Kidney epithelial cell (primary cell): Measurements from ENCODE around the gene IL12RB1. TPM values are rescaled to one million over a fixed set of nuclear protein-coding genes. Genes with fewer than 3 reads are reported as not detected.

Source experiments
- DNase-seq: peaks from one replicate; pipeline ENCODE4 v3.0.0-alpha.2; 2010; ENCODE audit warnings: low read depth
- H3K27me3 ChIP-seq: 2 replicates; pipeline ENCODE4 v1.6.0; 2011; ENCODE audit warnings: low read length; ENCODE audit not compliant: control insufficient read depth, insufficient read depth
- H3K36me3 ChIP-seq: 2 replicates; pipeline ENCODE4 v1.5.1; 2011; ENCODE audit warnings: low read length; ENCODE audit not compliant: control insufficient read depth, insufficient read depth
- H3K4me3 ChIP-seq: 2 replicates; pipeline ENCODE4 v1.5.1; 2011; ENCODE audit warnings: low read depth, mild to moderate bottlenecking, control low read depth, low read length
- total RNA-seq: library from RNA; depleted of rRNA; stranded (reverse); fragments of >200 nt; gene quantifications from 2 replicates; pipeline ENCODE4 v1.2.3, GENCODE V29; 2015
- TF ChIP-seq, protein P1 (sequence below): IDR thresholded peaks from 2 replicates; pipeline ENCODE4 v1.5.1; 2011; ENCODE audit warnings: mild to moderate bottlenecking, moderate library complexity, low read length, control low read depth, inconsistent platforms; ENCODE audit not compliant: insufficient read depth, poor library complexity, severe bottlenecking

IL12RB1 gene
- total RNA-seq, 1 donor from 2014 or later: not detected

GRCh38 chr19:18074192-18074591 lies 12.5 kb downstream of the IL12RB1 start:
- TF ChIP-seq, protein P1, sequence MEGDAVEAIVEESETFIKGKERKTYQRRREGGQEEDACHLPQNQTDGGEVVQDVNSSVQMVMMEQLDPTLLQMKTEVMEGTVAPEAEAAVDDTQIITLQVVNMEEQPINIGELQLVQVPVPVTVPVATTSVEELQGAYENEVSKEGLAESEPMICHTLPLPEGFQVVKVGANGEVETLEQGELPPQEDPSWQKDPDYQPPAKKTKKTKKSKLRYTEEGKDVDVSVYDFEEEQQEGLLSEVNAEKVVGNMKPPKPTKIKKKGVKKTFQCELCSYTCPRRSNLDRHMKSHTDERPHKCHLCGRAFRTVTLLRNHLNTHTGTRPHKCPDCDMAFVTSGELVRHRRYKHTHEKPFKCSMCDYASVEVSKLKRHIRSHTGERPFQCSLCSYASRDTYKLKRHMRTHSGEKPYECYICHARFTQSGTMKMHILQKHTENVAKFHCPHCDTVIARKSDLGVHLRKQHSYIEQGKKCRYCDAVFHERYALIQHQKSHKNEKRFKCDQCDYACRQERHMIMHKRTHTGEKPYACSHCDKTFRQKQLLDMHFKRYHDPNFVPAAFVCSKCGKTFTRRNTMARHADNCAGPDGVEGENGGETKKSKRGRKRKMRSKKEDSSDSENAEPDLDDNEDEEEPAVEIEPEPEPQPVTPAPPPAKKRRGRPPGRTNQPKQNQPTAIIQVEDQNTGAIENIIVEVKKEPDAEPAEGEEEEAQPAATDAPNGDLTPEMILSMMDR: no peak
- Histone ChIP-seq H3K27me3 (peaks cover 10% of the 10 kb centered on the region), H3K36me3 (no peaks in the 10 kb centered on the region), H3K4me3 (no peak overlapping the region)
- no peak for DNase-seq

DNA sequence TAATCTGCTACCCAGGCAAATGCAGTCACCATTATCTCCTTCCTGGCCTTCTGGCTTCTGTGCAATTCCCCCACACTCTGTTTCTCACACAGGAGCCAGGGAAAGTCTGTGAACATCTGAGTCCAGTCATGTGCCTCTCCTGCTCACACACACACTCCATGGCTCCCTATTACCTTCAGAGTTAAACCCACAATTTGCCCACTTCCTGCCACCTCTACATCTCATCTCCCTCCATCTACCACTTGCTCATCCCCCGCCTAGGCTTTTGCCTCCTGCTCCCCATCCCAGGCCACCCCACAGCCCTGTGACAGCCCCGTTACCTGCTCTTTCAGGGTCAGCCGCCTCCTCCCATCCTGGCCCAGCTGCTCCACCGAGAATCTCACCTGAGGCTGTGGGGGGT lies 13.5 kb downstream of the IL12RB1 start:
- TF ChIP-seq, protein P1: no peak
- no peak for DNase-seq
- Histone ChIP-seq H3K36me3 (no peaks in the 10 kb centered on the region), H3K4me3 (no peak overlapping the region), H3K27me3 (peaks cover 10% of the 10 kb centered on the region)

DNA sequence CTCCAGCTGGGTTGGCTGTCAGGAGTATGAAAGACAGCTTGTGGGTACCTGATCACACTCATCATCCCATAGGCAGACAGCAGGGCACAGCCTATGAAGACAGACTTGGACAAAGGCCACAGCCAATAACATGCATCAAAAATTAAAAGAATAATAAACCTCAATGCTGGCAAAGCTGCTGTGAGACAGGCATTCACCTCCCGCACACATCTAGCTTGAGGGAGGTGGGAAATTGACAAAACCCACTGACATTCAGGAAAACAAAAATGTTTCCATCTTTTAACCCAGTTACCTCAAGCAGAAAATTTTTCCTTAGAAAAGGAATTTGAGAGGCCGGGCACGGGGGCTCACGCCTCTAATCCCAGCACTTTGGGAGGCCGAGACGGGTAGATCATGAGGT lies 14.4 kb downstream of the IL12RB1 start:
- Histone ChIP-seq H3K4me3 (no peak overlapping the region), H3K27me3 (peaks cover 10% of the 10 kb centered on the region), H3K36me3 (no peaks in the 10 kb centered on the region)
- TF ChIP-seq, protein P1: no peak
- DNase-seq: no peak

DNA sequence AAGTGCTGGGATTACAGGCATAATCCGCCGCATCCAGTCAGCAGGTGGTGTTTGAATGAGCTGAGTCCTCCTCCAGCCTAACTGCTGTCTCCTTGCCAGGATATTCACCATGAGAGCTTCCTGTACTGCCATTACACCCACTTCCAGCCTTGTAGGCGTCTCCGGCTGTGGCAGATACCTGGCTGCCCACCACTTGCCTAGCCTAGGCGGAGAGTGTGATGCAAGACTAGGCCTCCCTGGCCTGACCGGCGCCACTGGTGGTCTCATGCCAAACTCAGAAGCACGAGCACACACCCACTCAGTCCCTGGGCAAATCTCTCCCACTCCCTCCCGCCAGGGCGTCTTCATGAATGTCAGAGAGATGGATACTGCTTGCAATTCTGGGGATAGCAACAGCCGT lies 16.6 kb downstream of the IL12RB1 start:
- TF ChIP-seq, protein P1: no peak

GRCh38 chr19:18069383-18069782 lies 17.4 kb downstream of the IL12RB1 start:
- DNase-seq: no peak
- Histone ChIP-seq H3K36me3 (no peaks in the 10 kb centered on the region), H3K4me3 (no peak overlapping the region), H3K27me3 (peaks cover 10% of the 10 kb centered on the region)
- TF ChIP-seq, protein P1: no peak

More for the DNA sequence above, 16.6 kb downstream of the IL12RB1 start:
- no peak for DNase-seq
- Histone ChIP-seq H3K36me3 (no peaks in the 10 kb centered on the region), H3K4me3 (no peak overlapping the region), H3K27me3 (peaks cover 10% of the 10 kb centered on the region)

DNA sequence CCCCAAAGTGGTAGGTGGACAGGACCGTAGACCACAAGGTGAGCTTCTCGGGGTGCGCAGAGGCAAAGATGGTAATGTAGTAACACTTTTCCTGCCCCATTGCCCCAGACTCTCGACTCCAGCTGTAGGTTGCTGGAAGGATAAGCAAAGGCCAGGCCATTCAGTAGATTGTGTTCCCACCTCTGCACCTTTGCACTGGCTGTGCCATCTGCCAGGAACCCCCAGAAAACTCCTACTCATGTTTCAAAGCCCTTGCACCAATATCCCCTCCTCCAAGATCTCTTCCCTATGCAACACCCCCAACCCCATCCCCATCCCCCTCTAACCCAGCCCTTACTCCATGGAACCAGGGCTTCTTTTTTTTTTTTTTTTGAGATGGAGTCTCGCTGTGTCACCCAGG lies 18.3 kb downstream of the IL12RB1 start:
- Histone ChIP-seq H3K4me3 (no peak overlapping the region), H3K27me3 (peaks cover 10% of the 10 kb centered on the region), H3K36me3 (no peaks in the 10 kb centered on the region)
- no peak for DNase-seq
- TF ChIP-seq, protein P1: no peak
